ENCODE measurements around the gene EYS.

Gene EYS

GRCh38 chr6:64696053-64696452, 1011.0 kb downstream of the EYS start:
- DNase-seq = no peak

DNA sequence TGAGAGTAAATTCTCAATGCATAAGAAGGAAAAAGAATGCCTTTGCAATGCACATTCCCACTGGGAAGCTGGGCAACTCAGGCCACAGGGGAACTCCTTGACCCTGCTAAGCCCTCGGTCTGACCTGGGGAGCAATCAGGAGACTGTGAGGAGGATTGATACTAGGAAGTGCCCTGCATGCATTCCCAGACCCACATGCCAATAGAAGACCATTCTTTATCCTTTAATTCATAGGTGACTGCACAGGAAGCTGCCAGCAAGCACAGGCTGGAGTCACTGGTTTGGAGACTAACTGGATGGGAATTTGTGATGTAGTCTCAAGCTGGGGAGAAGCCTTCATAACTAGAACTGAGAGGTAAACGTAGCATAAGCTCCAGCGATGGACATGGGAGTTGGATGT, 1012.7 kb downstream of the EYS start:
- no peak for DNase-seq

DNA sequence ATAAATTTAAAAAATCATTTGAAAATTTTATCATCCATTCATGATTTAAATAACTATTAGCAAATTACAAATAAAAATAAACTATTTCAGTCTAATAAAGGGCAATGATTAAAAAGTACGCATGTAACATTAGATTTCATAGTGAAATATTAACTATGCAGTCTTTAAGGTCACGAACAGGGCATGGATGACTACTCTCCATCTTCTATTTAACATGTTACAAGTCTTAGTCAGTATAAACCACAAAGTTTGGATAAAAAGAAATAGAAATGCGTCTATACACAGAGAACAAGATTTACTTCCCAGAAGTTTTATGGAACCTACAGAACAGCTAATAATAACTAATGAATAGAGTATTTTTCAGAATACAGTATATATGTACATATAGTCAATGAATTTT, 1016.0 kb downstream of the EYS start:
- DNase-seq = no peak

DNA sequence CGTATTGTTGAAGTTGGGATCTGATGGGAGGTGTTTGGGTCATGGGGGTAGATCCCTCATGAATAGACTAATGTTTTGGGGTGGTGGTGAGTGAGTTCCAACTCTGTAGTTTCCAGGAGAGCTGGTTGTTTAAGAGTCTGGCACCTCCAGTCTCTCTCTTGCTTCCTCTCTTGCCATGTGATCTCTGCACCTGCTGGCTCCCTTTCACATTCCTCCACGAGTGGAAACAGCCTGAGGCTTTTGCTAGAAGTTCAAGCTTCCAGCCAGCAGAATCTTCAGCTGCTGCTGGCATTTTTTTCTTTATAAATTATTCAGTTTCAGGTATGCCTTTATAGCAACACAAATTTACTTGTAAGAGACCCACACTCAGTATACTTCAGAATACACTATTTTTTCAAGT, 1021.6 kb downstream of the EYS start:
- DNase-seq = peak in 1 of 2 experiments; percentile 7

DNA sequence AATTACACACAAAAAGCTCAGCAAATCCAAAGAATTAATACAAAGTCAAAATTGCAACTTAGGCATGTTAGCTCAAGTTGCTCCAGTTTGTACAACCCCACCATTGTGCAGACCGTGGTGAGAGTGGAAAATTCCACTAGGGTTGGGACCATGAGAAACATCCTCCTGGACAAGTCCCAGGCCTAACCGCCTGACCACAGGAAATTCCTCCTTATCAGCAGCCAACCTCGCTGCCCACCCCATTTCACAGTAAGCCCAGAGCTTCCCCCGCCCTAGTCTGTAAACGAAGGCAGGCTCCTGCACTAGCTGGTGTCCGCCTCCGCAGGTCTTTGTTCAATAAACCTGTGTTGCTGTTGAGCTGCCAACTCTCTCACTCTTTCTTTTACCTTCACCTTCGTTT, 1023.3 kb downstream of the EYS start:
- peak in 1 of 2 experiments; percentile 77 for DNase-seq

DNA sequence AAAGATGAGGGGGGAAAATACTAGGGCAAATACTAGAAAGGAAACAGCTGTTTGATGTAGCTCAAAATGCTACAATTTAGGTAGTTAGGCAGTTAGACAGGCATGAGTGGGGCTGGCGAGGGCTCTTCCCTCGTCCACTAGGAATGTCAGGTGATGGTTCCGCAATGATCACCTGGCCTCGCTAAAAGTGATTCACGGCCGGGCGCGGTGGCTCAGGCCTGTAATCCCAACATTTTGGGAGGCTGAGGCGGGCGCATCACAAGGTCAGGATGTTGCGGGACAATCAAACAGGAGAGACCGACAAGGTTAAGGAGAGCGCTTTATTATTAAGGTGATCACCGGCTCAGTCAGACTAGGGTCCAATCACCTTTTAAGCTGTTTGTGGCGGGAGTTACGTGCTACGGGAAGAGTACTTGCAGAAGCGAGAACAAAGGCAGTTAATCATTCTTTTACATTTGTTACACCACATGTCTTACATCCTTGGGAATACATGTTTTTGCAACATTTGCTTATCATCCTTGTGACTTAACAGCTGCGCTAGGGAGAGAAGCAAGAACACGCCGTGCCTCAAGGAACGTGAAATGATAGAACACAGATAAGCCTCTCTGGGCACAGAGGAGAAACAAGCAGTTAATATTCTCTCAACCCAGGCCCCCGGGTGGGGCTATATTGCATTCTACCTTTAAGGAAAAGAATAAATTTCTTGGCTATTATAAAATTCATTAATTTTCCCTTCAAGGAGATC, 1025.4 kb downstream of the EYS start:
- DNase-seq = no peak

- DNase-seq = no peak
These were observed 1026.6 kb downstream of the EYS start for GRCh38 chr6:64680446-64680845.

DNA sequence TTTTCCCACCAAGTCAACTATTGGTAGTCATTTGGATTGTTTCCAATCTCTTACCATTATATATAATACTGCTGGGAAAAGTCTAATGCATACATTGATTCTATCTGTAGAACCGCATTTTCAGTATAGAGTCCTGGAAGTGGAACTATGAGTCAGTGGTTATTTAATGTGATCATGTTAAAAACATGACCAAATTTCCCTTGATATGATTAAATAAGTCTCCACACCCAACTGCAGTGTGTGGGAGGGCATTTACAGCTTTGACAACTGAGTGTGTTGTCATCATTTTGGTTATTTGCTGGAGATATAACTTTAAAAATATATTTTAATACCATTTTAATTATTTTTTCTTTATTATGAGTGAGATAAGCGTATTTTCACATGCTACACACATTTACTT, 1027.6 kb downstream of the EYS start:
- no peak for DNase-seq

DNA sequence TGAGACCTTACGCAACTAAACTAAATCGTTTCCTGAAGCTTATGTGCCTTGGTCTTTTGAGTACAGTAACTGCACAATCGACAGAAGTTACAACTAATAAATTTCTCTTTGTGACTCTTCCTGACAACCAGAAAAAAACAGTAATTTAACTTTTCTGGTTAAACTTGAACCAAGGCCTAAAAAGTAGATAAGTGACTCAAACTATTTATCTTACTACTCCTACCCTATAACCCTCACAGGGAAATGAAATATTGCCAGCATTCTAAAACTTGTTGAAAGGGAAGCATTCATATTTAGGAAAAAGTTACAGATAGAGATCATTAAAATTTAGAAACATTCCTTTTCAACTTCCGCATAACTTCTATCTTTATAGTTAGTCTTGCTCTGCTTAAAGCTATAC, 1034.4 kb downstream of the EYS start:
- DNase-seq = no peak

DNA sequence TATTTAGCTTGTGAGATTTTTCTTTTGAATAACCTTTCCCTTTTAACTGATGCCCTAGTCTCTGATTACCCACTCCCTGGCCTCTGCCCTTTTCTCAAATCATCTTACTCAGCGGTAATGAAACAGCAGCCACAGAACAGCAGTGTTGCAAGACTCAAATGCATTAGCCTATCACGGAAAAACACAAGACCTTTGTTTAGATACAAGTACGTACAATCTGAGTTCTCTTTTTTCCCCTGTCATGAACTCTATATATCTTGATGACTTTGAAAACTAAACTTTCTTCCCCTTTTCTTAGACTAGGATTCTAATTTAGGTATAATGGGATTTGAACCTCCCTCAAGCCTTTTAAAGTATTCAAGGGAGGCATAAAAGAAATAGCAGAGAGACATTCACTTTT, 1034.9 kb downstream of the EYS start:
- DNase-seq = no peak

- no peak for DNase-seq
These were observed 1041.9 kb downstream of the EYS start for GRCh38 chr6:64665137-64665536.

- DNase-seq = no peak
These were observed 1042.5 kb downstream of the EYS start for GRCh38 chr6:64664480-64664879.

GRCh38 chr6:64644024-64644423, 1063.0 kb downstream of the EYS start:
- DNase-seq = no peak

- no peak for DNase-seq
These were observed 1076.1 kb downstream of the EYS start for GRCh38 chr6:64630901-64631300.

DNA sequence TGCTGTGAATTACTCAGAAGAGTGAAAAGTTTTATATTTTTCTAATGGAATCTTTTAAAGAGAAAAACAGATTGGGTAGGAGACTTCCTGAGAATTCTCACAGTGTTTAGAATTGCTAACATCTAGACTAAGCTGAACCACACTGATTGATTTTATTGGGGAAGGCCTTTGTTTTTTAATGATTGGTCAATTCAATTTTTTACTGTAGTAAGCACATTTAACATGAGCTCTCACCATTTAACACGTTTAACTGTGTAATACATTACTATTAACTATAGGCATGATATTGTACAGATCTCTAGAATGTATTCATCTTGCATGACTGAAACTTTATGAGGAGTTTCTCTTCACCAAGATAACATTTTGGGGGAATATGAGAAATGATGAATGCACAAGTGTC, 1084.1 kb downstream of the EYS start:
- no peak for DNase-seq

DNA sequence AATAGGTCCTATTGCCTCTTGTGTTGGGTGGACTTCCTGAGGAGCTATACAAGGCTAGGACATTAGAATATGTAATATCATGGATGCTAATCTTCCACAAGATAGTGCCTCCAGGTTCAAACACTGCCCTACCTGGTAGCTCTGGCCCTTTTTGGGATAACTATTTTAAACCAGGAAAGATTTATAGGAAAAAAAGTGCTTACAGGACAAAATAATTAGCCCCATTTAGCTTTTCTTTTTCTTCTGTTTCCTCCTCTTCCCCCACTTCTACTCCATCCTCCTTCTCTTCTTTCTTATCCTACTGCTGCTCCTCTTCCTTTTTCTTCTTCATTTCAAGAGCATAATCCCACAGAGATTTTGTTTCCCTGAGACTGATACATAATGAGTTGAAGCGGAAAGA, 1104.0 kb downstream of the EYS start:
- DNase-seq = no peak

GRCh38 chr6:64591676-64592036, 1115.4 kb downstream of the EYS start:
- no peak for DNase-seq

DNA sequence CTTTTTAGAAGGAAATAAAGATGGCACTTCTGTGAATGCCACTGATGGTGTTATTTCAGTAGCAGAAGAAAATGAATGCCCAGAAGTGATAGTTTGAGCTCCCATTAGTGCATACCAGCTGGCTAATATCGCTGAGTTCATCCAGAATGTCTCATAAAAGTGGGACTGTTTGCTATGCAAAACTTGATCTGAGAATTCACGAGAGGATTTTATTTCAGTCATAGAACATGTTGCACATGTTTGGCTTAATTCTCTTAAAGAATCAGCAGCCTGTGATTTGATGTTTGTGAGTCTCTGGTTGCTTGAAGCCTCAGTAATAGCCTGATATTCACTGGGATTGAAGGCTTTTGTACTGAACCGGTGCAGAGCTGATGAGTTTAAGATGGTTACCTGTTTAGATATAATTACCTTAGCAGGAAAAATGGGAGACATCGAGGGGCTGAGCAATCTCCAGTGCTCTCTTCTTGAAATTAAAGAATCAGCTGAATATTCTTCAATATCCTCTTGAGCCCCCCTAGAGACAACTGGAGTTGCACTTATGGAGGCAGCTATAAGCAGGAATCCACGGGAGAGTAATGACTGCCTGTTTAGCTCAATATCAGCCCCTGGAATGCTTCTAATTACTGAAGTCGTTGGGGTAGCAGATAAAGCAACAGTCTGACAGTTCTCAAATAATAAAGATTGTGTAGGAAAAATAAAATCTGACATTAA, 1115.9 kb downstream of the EYS start:
- DNase-seq = no peak

DNA sequence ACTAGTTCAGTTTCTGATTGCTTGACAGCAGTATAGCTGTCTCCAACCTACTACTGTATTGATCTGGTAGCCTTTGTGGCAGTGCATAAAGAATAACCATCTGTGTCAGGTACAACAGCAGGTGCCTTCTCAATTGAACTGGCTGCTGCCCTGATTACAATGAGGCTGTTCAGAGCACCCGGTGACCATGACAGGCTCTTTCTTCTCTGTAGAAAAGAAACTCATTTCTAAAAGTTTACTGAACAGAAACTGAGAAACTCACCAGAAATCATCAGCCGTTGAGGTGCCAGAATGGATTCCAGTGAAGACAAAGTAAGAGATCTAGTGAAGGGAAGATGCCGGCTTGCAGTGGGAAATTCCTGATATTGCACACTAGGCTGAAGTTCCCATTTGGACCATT, 1117.1 kb downstream of the EYS start:
- DNase-seq = no peak

DNA sequence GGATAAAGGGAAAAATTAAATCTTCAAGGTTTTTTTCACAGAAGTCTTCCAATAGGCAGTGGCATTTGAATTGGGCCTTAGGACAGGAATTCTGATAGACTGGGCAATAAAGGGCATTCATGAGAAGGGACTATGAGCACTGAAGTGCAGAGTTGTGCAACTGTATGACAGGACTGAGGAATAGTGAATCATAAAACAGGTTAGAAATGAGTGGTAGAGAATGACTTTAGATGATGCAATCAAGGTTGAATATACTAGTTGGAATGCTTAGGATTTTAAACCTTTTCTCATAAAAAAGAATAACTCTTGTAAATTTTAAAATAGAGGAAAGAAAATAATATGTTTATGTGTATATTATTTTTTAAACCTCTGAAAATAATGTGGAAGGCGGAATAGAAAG, 1126.7 kb downstream of the EYS start:
- DNase-seq = no peak

DNA sequence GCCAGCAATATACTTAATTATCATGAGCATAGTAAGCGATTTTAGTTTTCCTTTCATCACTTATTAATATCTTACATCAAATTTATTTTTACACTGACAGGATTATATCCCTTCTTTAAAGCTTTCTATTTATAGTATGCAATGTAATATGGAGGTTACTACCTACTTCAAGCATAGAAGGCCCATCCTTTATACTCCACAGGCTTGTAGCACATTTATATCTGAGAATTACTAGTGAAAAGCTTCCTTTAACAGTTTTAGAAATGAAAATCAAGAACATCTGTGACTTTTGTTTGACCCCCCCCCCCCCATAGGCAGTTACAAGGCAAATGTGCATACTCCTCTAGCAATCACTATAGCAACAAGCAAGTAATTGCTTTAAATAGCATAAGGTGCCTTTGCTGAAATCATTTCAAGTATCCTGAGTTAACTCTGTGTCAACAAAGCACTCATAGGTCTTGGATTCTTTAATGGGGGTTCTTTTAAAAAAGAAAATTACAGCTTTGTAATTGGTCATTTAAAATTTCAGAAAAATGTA, 1153.7 kb downstream of the EYS start:
- no peak for DNase-seq

GRCh38 chr6:64547594-64548268, 1159.3 kb downstream of the EYS start:
- DNase-seq = no peak

GRCh38 chr6:64539917-64540316, 1167.1 kb downstream of the EYS start:
- no peak for DNase-seq

- DNase-seq = no peak
These were observed 1168.3 kb downstream of the EYS start for GRCh38 chr6:64538722-64539121.

Data from SW 1271 (cell line).